OCI-LY3 (cell line): Measurements from ENCODE around the gene DOK5.

Experiments used
- H2AFZ ChIP-seq: fragments of 200-600, 300-600 bp; shearing (Covaris generic); 2 replicates; pipeline ENCODE4 v1.6.0; 2014; ENCODE audit warnings: antibody characterized with exemption, low read depth, low read length
- H3K27ac ChIP-seq: fragments of 200-600, 300-600 bp; sonication (generic); 2 replicates; pipeline ENCODE4 v1.5.1; 2014; ENCODE audit warnings: mild to moderate bottlenecking, low read length, moderate library complexity, mixed read lengths
- H3K27me3 ChIP-seq: fragments of 200-600, 300-600 bp; sonication (generic); 2 replicates; pipeline ENCODE4 v1.6.1; 2014; ENCODE audit warnings: low read depth, low read length, mixed read lengths
- H3K36me3 ChIP-seq: fragments of 200-600, 300-600 bp; sonication (generic); replicated peaks from 2 replicates; pipeline ENCODE3; 2014; ENCODE audit warnings: low read depth, low read length, mixed read lengths
- H3K4me1 ChIP-seq: fragments of 300-600, 200-600 bp; sonication (generic); 2 replicates; pipeline ENCODE4 v1.6.1; 2014; ENCODE audit warnings: low read length, mixed read lengths
- H3K4me2 ChIP-seq: fragments of 200-600, 300-600 bp; sonication (generic); 2 replicates; pipeline ENCODE4 v1.6.1; 2014; ENCODE audit warnings: low read length, mixed read lengths
- H3K4me3 ChIP-seq: fragments of 300-600, 200-600 bp; sonication (generic); 2 replicates; pipeline ENCODE4 v1.5.1; 2014; ENCODE audit warnings: antibody characterized with exemption, mild to moderate bottlenecking, low read length, moderate library complexity
- H3K79me2 ChIP-seq: fragments of 300-600, 200-600 bp; shearing (Covaris generic); 2 replicates; pipeline ENCODE4 v1.6.1; 2014; ENCODE audit warnings: mild to moderate bottlenecking, low read length, mixed read lengths
- H3K9ac ChIP-seq: fragments of 300-600, 200-600 bp; shearing (Covaris generic); 2 replicates; pipeline ENCODE4 v1.6.0; 2014; ENCODE audit warnings: mild to moderate bottlenecking, low read length, moderate library complexity
- H3K9me3 ChIP-seq: fragments of 200-600, 300-600 bp; shearing (Covaris generic); 2 replicates; pipeline ENCODE4 v1.6.1; 2014; ENCODE audit warnings: low read length, mixed read lengths; ENCODE audit not compliant: insufficient read depth
- H4K20me1 ChIP-seq: fragments of 200-600, 300-600 bp; sonication (generic); 2 replicates; pipeline ENCODE4 v1.6.1; 2016; ENCODE audit warnings: low read length, mixed read lengths; ENCODE audit not compliant: insufficient read depth
- CTCF ChIP-seq: fragments of 200-600, 300-600 bp; sonication (generic); IDR thresholded peaks from 2 replicates; pipeline ENCODE4 v1.5.1; 2014; ENCODE audit warnings: antibody characterized with exemption, low read length, low read depth
- EZH2phosphoT487 ChIP-seq: fragments of 200-600 bp; shearing (Covaris generic); IDR thresholded peaks from 2 replicates; pipeline ENCODE4 v1.6.1; 2018; ENCODE audit warnings: antibody characterized with exemption, mixed run types, low read depth

Gene DOK5

DNA sequence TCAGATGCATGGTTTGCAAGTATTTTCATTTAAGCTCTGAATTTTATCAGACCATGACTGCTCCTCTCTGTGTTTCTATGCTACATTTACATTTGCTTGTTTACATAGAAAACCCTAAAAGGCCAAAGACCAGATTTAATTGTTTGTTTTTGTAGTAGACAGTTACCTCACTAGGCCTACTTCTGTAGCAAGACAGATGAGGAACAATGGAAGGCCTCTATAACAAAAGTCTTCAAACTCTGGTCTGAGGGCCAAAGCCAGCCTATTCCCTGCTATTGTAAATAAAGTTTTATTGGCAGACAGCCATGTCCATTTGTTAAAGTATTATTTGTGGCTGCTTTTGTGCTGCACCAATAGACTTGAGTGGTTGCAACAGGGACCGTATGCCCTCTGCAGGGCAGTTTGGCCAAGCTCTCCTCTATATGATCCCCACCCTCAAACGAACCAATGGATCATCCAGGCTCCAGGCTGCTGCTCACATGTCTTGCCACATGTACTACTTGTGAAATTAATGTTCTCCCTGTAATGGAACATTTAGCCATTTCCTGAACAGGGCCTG lies 182.0 kb downstream of the DOK5 start:
- peaks cover 11% of the 10 kb centered on the region for H3K27me3 ChIP-seq
- H3K4me3 ChIP-seq: no peak overlapping the region
- H3K36me3 ChIP-seq: no peaks in the 10 kb centered on the region
- TF ChIP-seq EZH2phosphoT487: no peak
- peak; percentile 24; the same call in 1 of the 2 replicates for TF ChIP-seq CTCF
- H3K4me1 ChIP-seq: no peaks in the 10 kb centered on the region
- no peak overlapping the region for H3K27ac ChIP-seq
- H3K4me2 ChIP-seq: no peak overlapping the region
- H4K20me1 ChIP-seq: no peaks in the 10 kb centered on the region
- H2AFZ ChIP-seq: no peak overlapping the region
- no peak overlapping the region for H3K9ac ChIP-seq
- no peaks in the 10 kb centered on the region for H3K9me3 ChIP-seq
- no peaks in the 10 kb centered on the region for H3K79me2 ChIP-seq

DNA sequence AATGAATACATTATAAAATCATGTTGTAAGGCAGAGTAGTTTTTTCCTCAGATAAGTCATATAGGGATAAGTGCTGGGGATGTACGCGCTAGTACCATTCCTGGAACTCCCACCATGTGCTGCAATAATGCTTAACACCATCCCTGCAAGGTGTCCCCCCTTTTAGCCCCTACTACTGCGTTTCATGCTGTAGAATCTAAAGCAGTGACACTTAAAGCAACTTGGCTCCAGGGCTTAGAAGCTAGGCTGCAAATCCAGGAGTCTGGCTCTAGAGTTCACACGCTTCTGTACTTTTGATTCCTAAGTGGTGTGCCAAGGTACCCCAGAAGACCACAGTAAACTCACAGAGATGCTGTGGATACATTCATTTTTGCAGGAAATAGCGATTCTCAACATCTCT lies 183.1 kb downstream of the DOK5 start:
- Histone ChIP-seq H3K79me2 (no peaks in the 10 kb centered on the region), H3K36me3 (no peaks in the 10 kb centered on the region), H3K27me3 (peaks cover 11% of the 10 kb centered on the region), H3K4me2 (no peak overlapping the region), H3K9ac (no peak overlapping the region), H3K27ac (no peak overlapping the region), H2AFZ (no peak overlapping the region), H4K20me1 (no peaks in the 10 kb centered on the region), H3K9me3 (no peaks in the 10 kb centered on the region), H3K4me1 (no peaks in the 10 kb centered on the region), H3K4me3 (no peak overlapping the region)
- TF ChIP-seq CTCF (no peak), EZH2phosphoT487 (no peak)

DNA sequence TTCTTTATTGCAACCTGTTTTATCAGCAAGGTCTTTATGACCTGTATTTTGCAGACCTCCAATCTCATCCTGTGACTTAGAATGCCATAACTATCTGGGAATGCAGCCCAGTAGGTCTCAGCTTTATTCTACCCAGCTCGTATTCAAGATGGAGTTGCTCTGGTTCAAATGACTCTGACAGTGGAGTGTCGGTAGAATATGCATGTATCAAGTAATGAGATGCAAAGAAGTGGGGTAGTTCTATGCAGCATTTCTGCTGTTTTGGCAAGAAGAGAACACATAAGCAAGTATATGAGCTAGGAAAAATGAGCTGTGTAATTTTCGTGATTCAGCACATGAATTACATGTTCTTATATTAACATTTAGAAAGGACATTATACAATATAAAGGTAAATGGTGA lies 185.9 kb downstream of the DOK5 start:
- no peak overlapping the region for H2AFZ ChIP-seq
- no peak overlapping the region for H3K4me3 ChIP-seq
- H3K27ac ChIP-seq: no peak overlapping the region
- peaks cover 6% of the 10 kb centered on the region; the same call in 1 of the 2 replicates for H3K27me3 ChIP-seq
- no peak overlapping the region for H3K9ac ChIP-seq
- H3K4me1 ChIP-seq: 0 out of 2 replicates have a peak, but pooled peaks cover 5% of the 10 kb centered on the region
- TF ChIP-seq CTCF (no peak), EZH2phosphoT487 (no peak)
- H3K9me3 ChIP-seq: no peaks in the 10 kb centered on the region
- no peaks in the 10 kb centered on the region for H3K36me3 ChIP-seq
- H4K20me1 ChIP-seq: no peaks in the 10 kb centered on the region
- H3K79me2 ChIP-seq: no peaks in the 10 kb centered on the region
- no peak overlapping the region for H3K4me2 ChIP-seq

GRCh38 chr20:54661880-54662465 lies 186.6 kb downstream of the DOK5 start:
- no peak overlapping the region for H3K4me3 ChIP-seq
- TF ChIP-seq EZH2phosphoT487 (no peak), CTCF (no peak)
- no peaks in the 10 kb centered on the region for H3K36me3 ChIP-seq
- no peak overlapping the region for H2AFZ ChIP-seq
- H3K79me2 ChIP-seq: no peaks in the 10 kb centered on the region
- H3K4me2 ChIP-seq: no peak overlapping the region
- peaks cover 8% of the 10 kb centered on the region; the same call in 1 of the 2 replicates for H3K27me3 ChIP-seq
- H4K20me1 ChIP-seq: no peaks in the 10 kb centered on the region
- 0 out of 2 replicates have a peak, but pooled peaks cover 5% of the 10 kb centered on the region for H3K4me1 ChIP-seq
- no peak overlapping the region for H3K9ac ChIP-seq
- H3K9me3 ChIP-seq: no peaks in the 10 kb centered on the region
- H3K27ac ChIP-seq: no peak overlapping the region
